Liver (tissue), 9 donors: ENCODE results near the gene URAD. TPM values are rescaled to one million over a fixed set of nuclear protein-coding genes. Genes with fewer than 3 reads are reported as not detected.

ENCODE experiments used
- DNase-seq: peaks from one replicate; pipeline ENCODE4 v3.0.0-alpha.2; 2017; ENCODE audit warnings: low spot score
- H3K27ac ChIP-seq, 2 donors: one replicate each; pipeline ENCODE4 v1.7.0; 2013; ENCODE audit warnings: inconsistent platforms in 2 of 2, low read length in 2 of 2, control low read depth in 1 of 2, low read depth in 1 of 2, mild to moderate bottlenecking in 1 of 2
- H3K27me3 ChIP-seq, 4 donors: one replicate each; pipeline versions ENCODE4 v1.6.1 to v1.7.0; 2013; ENCODE audit warnings: low read length in 3 of 4, inconsistent platforms in 1 of 4, mild to moderate bottlenecking in 1 of 4, moderate library complexity in 1 of 4; ENCODE audit not compliant: control insufficient read depth in 4 of 4, insufficient read depth in 4 of 4
- H3K36me3 ChIP-seq, 4 donors: one replicate each; pipeline versions ENCODE4 v1.6.1 to v1.7.0; 2013; ENCODE audit warnings: low read length in 3 of 4, mild to moderate bottlenecking in 3 of 4, low read depth in 1 of 4, moderate library complexity in 1 of 4; ENCODE audit not compliant: control insufficient read depth in 4 of 4, insufficient read depth in 3 of 4
- H3K4me1 ChIP-seq, 4 donors: one replicate each; pipeline versions ENCODE4 v1.6.1 to v1.7.0; 2013; ENCODE audit warnings: low read length in 3 of 4, mild to moderate bottlenecking in 3 of 4, moderate library complexity in 1 of 4; ENCODE audit not compliant: control insufficient read depth in 4 of 4, insufficient read depth in 4 of 4
- H3K4me3 ChIP-seq, 3 donors: one replicate each; pipeline versions ENCODE4 v1.6.1 to v1.7.0; 2013; ENCODE audit warnings: low read length in 3 of 3, control low read depth in 1 of 3, low read depth in 1 of 3, mild to moderate bottlenecking in 1 of 3
- H3K9ac ChIP-seq, 2 donors: one replicate each; pipeline ENCODE4 v1.7.0; 2013; ENCODE audit warnings: low read length in 2 of 2, mild to moderate bottlenecking in 2 of 2, moderate library complexity in 2 of 2, control low read depth in 1 of 2, low read depth in 1 of 2
- H3K9me3 ChIP-seq, 4 donors: one replicate each; pipeline versions ENCODE4 v1.6.1 to v1.7.0; 2013; ENCODE audit warnings: low read length in 3 of 4; ENCODE audit not compliant: control insufficient read depth in 4 of 4
- FOXA2 ChIP-seq: IDR thresholded peaks from 2 replicates; pipeline ENCODE4 v1.6.1; 2016; ENCODE audit warnings: antibody characterized with exemption
- GABPA ChIP-seq, 2 donors: IDR thresholded peaks in 1 of 2; conservative IDR thresholded peaks in 1 of 2; 2 replicates each; pipeline ENCODE4 v1.6.1; 2016; ENCODE audit warnings: antibody characterized with exemption in 2 of 2, mild to moderate bottlenecking in 1 of 2, moderate library complexity in 1 of 2
- HNF4A ChIP-seq, 2 donors: conservative IDR thresholded peaks; 2 replicates each; pipeline ENCODE4 v1.6.1; 2016; ENCODE audit warnings: antibody characterized with exemption in 2 of 2, mild to moderate bottlenecking in 2 of 2
- HNF4G ChIP-seq: IDR thresholded peaks from 2 replicates; pipeline ENCODE4 v1.6.1; 2016; ENCODE audit warnings: antibody characterized with exemption
- JUND ChIP-seq, 2 donors: IDR thresholded peaks; 2 replicates each; pipeline ENCODE4 v1.6.1; 2016; ENCODE audit warnings: antibody characterized with exemption in 2 of 2
- NR2F2 ChIP-seq: IDR thresholded peaks from 2 replicates; pipeline ENCODE4 v1.6.1; 2016; ENCODE audit warnings: antibody characterized with exemption
- RAD21 ChIP-seq, 2 donors: IDR thresholded peaks; 2 replicates each; pipeline ENCODE4 v1.6.1; 2016; ENCODE audit warnings: antibody characterized with exemption in 2 of 2, mild to moderate bottlenecking in 2 of 2
- RXRA ChIP-seq, 2 donors: IDR thresholded peaks; 2 replicates each; pipeline ENCODE4 v1.6.1; 2017 to 2018; ENCODE audit warnings: antibody characterized with exemption in 2 of 2, mild to moderate bottlenecking in 1 of 2
- TAF1 ChIP-seq: conservative IDR thresholded peaks from 2 replicates; pipeline ENCODE4 v1.6.1; 2016; ENCODE audit warnings: antibody characterized with exemption, mild to moderate bottlenecking
- YY1 ChIP-seq: IDR thresholded peaks from 2 replicates; pipeline ENCODE4 v1.6.1; 2016; ENCODE audit warnings: antibody characterized with exemption, mild to moderate bottlenecking
- WGBS: extraction: QIAGEN DNeasy Blood & Tissue Kit; methylation state at CpG from one replicate; pipeline ENCODE4 v1.1.7; 2013; 5-methylcytosine and 5-hydroxymethylcytosine counted together
- polyA plus RNA-seq, 2 donors: library from polyadenylated mRNA; stranded (reverse) in 1 of 2; unstranded in 1 of 2; fragments of 200-250 nt in 1 of 2; fragments of >200 nt in 1 of 2; fragmentation: Nextera tagmentation in 1 of 2; extraction: Ambion mirVana in 1 of 2; gene quantifications; one replicate each; pipeline versions ENCODE4 v1.2.1 to v1.2.3, GENCODE V29; 2013 to 2015
- total RNA-seq, 2 donors: library from RNA; depleted of rRNA; stranded (reverse); fragments of >200 nt; gene quantifications; one replicate each; pipeline ENCODE4 v1.2.3, GENCODE V29; 2014
- TF ChIP-seq, protein P1 (sequence below): IDR thresholded peaks from 2 replicates; pipeline ENCODE4 v1.6.1; 2016; ENCODE audit warnings: antibody characterized with exemption, mild to moderate bottlenecking
- TF ChIP-seq, protein P2 (sequence below): IDR thresholded peaks from 2 replicates; pipeline ENCODE4 v1.6.1; 2016; ENCODE audit warnings: antibody characterized with exemption
- TF ChIP-seq, protein P3 (sequence below): IDR thresholded peaks from 2 replicates; pipeline ENCODE4 v1.6.1; 2016; ENCODE audit warnings: antibody characterized with exemption
- TF ChIP-seq, protein P4 (sequence below): fragments of 150-350 bp; IDR thresholded peaks from 2 replicates; pipeline ENCODE4 v1.5.1; 2017; ENCODE audit warnings: improper control_type of control experiment, low read depth, low read length; ENCODE audit not compliant: missing input control
- TF ChIP-seq, protein P5 (sequence below): IDR thresholded peaks from 2 replicates; pipeline ENCODE4 v1.6.1; 2016; ENCODE audit warnings: antibody characterized with exemption
- donor health status: healthy.
- donor health status: healthy.
- donor health status: healthy.
- donor health status: healthy.
- donor health status: healthy.

The URAD gene
- total and polyA plus RNA-seq, 4 donors = not detected

DNA sequence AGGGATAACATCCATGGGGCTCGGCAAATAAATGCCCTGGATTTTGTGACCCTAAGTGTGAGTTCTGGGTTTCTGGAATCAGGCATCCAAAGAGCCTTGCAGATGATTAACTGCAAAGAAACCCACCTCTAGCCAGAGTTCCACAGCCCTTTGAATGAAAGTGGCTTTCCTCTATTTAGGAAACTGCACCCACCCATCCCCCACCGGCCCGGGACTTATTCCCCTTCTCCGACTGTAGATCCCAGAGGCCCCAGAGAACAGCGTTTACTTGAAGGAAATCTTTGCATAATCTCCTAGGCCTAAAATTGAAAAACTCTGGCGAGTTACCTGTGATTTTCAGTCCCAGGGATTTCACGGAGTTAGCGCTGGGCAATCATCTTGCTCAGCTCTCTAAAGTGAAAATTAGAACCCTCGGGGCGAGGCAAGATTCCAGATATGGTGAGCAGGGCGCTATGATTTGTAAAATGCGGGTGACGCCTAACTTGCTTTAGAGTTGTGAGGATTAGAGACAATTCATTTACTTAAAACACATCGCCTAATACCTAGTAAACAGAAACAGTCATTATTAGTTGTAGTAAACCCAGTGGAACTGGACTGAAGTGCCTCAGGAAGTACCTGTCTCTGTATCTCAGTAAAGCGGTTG lies 9.4 kb downstream of the URAD start:
- Histone ChIP-seq H3K27me3 (peaks cover 16 to 43% (median 28%) of the 10 kb centered on the region in 4 donors), H3K9ac (no peak overlapping the region), H3K27ac (no peak overlapping the region), H3K4me1 (peaks cover 6 to 41% (median 32%) of the 10 kb centered on the region in 4 donors), H3K36me3 (no peaks in the 10 kb centered on the region), H3K4me3 (no peak overlapping the region), H3K9me3 (no peaks in the 10 kb centered on the region)
- DNase-seq = no peak
- TF ChIP-seq YY1 (no peak), HNF4G (no peak), JUND (IDR thresholded peaks at IDR 0.05) (no peak), NR2F2 (no peak), TAF1 (no peak), RXRA (IDR thresholded peaks at IDR 0.05) (no peak), GABPA (IDR thresholded peaks at IDR 0.05 in 1 of 2, conservative IDR thresholded peaks at IDR 0.05 in 1 of 2) (no peak), HNF4A (conservative IDR thresholded peaks at IDR 0.05) (no peak), FOXA2 (no peak)
- TF ChIP-seq, protein P1, sequence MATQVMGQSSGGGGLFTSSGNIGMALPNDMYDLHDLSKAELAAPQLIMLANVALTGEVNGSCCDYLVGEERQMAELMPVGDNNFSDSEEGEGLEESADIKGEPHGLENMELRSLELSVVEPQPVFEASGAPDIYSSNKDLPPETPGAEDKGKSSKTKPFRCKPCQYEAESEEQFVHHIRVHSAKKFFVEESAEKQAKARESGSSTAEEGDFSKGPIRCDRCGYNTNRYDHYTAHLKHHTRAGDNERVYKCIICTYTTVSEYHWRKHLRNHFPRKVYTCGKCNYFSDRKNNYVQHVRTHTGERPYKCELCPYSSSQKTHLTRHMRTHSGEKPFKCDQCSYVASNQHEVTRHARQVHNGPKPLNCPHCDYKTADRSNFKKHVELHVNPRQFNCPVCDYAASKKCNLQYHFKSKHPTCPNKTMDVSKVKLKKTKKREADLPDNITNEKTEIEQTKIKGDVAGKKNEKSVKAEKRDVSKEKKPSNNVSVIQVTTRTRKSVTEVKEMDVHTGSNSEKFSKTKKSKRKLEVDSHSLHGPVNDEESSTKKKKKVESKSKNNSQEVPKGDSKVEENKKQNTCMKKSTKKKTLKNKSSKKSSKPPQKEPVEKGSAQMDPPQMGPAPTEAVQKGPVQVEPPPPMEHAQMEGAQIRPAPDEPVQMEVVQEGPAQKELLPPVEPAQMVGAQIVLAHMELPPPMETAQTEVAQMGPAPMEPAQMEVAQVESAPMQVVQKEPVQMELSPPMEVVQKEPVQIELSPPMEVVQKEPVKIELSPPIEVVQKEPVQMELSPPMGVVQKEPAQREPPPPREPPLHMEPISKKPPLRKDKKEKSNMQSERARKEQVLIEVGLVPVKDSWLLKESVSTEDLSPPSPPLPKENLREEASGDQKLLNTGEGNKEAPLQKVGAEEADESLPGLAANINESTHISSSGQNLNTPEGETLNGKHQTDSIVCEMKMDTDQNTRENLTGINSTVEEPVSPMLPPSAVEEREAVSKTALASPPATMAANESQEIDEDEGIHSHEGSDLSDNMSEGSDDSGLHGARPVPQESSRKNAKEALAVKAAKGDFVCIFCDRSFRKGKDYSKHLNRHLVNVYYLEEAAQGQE = no peak
- TF ChIP-seq, protein P2, sequence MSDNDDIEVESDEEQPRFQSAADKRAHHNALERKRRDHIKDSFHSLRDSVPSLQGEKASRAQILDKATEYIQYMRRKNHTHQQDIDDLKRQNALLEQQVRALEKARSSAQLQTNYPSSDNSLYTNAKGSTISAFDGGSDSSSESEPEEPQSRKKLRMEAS = no peak
- WGBS = 12% methylated on average over 15 of the region's 15 CpGs

DNA sequence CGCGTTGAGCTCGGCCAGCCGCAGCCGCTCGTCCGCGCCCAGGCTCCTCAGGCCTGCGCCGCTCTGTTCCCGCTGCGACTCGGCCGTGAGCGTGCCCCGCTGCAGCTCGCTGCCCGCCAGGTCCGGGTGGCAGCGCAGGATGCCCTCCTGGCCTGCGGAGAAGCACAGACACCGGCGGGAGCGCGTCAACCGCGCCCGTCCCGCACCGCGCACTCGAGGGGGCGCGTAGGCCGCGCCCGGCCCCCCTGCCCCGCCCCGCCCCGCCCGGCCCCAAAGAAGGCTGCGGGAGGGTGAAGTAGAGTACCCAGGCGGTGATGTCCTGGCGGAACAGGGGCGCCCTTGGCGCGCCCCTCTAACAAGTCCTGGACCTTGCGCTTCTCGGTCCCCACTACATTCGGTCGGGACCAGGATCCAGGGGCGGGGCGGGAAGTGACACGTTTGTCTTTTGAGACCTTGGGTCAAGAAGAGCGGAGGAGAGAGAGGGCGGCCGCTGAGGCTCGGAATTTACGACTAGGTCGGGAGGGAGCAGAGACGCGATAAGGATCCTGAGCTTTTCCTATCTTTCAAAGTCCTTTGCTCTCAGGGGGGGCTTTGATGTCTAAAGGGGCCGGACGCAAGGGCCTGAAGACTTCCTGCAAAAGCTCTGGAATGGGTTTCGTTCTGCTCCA lies 10.1 kb downstream of the URAD start:
- Histone ChIP-seq H3K27me3 (peaks cover 16 to 43% (median 28%) of the 10 kb centered on the region in 4 donors), H3K27ac (no peak overlapping the region), H3K4me1 (peaks cover 6 to 41% (median 32%) of the 10 kb centered on the region in 4 donors), H3K9ac (no peak overlapping the region), H3K4me3 (peak overlapping the region in 1 of 3 donors; percentile 21), H3K9me3 (no peaks in the 10 kb centered on the region), H3K36me3 (no peaks in the 10 kb centered on the region)
- WGBS = 5% methylated on average over 65 of the region's 65 CpGs
- DNase-seq = no peak
- TF ChIP-seq RAD21 (IDR thresholded peaks at IDR 0.05) (no peak), TAF1 (no peak), YY1 (no peak), RXRA (IDR thresholded peaks at IDR 0.05) (no peak), JUND (IDR thresholded peaks at IDR 0.05) (no peak)
- TF ChIP-seq, protein P3, sequence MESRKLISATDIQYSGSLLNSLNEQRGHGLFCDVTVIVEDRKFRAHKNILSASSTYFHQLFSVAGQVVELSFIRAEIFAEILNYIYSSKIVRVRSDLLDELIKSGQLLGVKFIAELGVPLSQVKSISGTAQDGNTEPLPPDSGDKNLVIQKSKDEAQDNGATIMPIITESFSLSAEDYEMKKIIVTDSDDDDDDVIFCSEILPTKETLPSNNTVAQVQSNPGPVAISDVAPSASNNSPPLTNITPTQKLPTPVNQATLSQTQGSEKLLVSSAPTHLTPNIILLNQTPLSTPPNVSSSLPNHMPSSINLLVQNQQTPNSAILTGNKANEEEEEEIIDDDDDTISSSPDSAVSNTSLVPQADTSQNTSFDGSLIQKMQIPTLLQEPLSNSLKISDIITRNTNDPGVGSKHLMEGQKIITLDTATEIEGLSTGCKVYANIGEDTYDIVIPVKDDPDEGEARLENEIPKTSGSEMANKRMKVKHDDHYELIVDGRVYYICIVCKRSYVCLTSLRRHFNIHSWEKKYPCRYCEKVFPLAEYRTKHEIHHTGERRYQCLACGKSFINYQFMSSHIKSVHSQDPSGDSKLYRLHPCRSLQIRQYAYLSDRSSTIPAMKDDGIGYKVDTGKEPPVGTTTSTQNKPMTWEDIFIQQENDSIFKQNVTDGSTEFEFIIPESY = no peak
- TF ChIP-seq, protein P1 = no peak
- TF ChIP-seq, protein P4, sequence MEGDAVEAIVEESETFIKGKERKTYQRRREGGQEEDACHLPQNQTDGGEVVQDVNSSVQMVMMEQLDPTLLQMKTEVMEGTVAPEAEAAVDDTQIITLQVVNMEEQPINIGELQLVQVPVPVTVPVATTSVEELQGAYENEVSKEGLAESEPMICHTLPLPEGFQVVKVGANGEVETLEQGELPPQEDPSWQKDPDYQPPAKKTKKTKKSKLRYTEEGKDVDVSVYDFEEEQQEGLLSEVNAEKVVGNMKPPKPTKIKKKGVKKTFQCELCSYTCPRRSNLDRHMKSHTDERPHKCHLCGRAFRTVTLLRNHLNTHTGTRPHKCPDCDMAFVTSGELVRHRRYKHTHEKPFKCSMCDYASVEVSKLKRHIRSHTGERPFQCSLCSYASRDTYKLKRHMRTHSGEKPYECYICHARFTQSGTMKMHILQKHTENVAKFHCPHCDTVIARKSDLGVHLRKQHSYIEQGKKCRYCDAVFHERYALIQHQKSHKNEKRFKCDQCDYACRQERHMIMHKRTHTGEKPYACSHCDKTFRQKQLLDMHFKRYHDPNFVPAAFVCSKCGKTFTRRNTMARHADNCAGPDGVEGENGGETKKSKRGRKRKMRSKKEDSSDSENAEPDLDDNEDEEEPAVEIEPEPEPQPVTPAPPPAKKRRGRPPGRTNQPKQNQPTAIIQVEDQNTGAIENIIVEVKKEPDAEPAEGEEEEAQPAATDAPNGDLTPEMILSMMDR = no peak
- TF ChIP-seq, protein P5, sequence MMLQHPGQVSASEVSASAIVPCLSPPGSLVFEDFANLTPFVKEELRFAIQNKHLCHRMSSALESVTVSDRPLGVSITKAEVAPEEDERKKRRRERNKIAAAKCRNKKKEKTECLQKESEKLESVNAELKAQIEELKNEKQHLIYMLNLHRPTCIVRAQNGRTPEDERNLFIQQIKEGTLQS = no peak
